Right kidney (tissue), 1 donor: ENCODE measurements around the gene SKAP1.

Source experiments
- DNase-seq: peaks from one replicate; pipeline ENCODE4 v3.0.0-alpha.2; 2016

The SKAP1 gene

GRCh38 chr17:48241770-48242497 is 188.1 kb downstream of the SKAP1 start:
- DNase-seq: peak; percentile 43

GRCh38 chr17:48241131-48241591 is 188.9 kb downstream of the SKAP1 start:
- no peak for DNase-seq

- DNase-seq: no peak
Measured at GRCh38 chr17:48240562-48241130, 189.4 kb downstream of the SKAP1 start.

- DNase-seq: no peak
Measured at GRCh38 chr17:48240122-48240521, 189.9 kb downstream of the SKAP1 start.

- no peak for DNase-seq
Measured at GRCh38 chr17:48239603-48239995, 190.4 kb downstream of the SKAP1 start.

- DNase-seq: no peak
Measured at GRCh38 chr17:48238933-48239602, 190.9 kb downstream of the SKAP1 start.

- DNase-seq: no peak
Measured at GRCh38 chr17:48237456-48237855, 192.6 kb downstream of the SKAP1 start.

- no peak for DNase-seq
Measured at GRCh38 chr17:48236681-48237134, 193.3 kb downstream of the SKAP1 start.

GRCh38 chr17:48234922-48235321 is 195.1 kb downstream of the SKAP1 start:
- DNase-seq: no peak

- no peak for DNase-seq
Measured at GRCh38 chr17:48231995-48232959, 197.7 kb downstream of the SKAP1 start.

GRCh38 chr17:48229936-48230335 is 200.1 kb downstream of the SKAP1 start:
- no peak for DNase-seq

- DNase-seq: no peak
Measured at GRCh38 chr17:48228720-48229119, 201.3 kb downstream of the SKAP1 start.

- no peak for DNase-seq
Measured at GRCh38 chr17:48225725-48226567, 204.1 kb downstream of the SKAP1 start.

GRCh38 chr17:48223945-48224344 is 206.1 kb downstream of the SKAP1 start:
- no peak for DNase-seq

- no peak for DNase-seq
Measured at GRCh38 chr17:48219617-48220016, 210.4 kb downstream of the SKAP1 start.

- no peak for DNase-seq
Measured at GRCh38 chr17:48215583-48216139, 214.4 kb downstream of the SKAP1 start.

- DNase-seq: no peak
Measured at GRCh38 chr17:48213797-48214196, 216.2 kb downstream of the SKAP1 start.

GRCh38 chr17:48211787-48212186 is 218.2 kb downstream of the SKAP1 start:
- no peak for DNase-seq

GRCh38 chr17:48211011-48211410 is 219.0 kb downstream of the SKAP1 start:
- DNase-seq: no peak

GRCh38 chr17:48209973-48210372 is 220.0 kb downstream of the SKAP1 start:
- no peak for DNase-seq
